Suppressor macrophage treated with lipopolysaccharide for 1 hour (primary cell): ENCODE measurements around the gene NAA60.

ENCODE experiments used
- DNase-seq, 3 donors: peaks; one replicate each; pipeline ENCODE4 v3.0.0-alpha.2; 2020 to 2022

NAA60 gene

DNA sequence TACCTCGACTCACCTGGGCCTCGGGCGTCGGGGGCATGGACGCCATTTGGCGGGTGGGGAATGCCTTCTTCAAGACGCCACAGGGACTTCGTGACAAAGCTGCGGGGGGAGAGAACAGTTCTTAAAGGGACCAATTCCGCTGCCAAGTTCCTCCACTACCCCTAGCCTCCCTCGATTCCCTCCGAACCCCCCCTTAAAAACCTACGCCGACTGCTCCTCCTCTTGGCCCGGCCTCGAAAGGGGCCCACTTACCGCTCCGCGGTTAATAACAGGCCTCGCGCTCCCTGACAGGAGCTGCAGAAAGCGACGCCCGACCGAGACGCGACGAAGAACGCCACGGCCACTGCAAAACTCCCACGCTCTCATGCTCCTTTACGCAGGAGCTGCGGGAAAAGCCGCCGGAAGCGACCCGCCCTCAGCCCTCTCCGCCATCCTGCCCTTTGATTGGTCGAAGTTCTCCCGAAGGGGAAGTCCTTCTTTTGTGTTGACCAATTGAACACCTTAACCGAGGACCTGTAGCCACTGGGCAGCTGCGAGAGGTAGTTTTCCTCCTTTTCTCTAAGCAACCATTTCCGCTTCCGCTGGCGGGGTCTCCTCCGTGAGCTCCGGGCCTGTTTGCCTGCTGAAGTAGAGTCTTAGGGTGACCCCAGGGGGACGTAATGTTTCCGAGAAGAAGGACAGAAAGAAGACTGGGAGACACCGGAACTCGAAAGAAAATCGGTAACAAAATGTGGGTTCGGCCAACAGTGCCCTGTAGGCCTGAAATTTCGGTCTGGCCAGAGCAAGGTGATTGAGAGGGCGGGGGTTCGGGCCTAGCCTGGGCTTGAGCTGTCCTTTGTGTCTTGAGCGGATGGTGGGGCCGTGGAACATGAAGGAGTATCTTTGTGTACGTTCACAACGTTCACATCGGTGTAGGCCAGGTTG lies at the start of gene NAA60, which contains the start of gene ZNF597:
Gene NAA60 (plus strand): TSS at position 573 of the 924 bp plus-strand sequence. CDS start 32,548 bp downstream, outside the sequence.
Gene ZNF597 (minus strand): TSS at position 397 of the 924 bp plus-strand sequence. CDS start 351 bp downstream, at position 46.
- DNase-seq, result peak; percentile 89 to 93 (median 91)

DNA sequence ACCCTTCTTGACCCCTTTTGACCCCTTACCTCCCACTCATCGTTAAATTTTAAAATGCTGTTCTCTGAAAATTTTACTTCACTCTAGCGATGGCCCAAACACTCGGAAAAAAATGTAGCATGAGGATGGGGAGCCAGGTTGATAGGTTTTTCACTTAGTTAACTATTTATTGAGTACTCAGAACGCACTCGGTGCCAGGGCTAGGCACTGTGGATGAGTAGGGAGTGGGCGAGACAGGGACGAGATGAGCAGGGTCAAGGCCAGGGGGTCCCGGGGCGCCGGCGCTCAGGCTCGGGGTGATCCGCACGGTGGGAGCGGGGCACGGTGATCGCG lies 43.1 kb upstream of the NAA60 start:
- no peak for DNase-seq

DNA sequence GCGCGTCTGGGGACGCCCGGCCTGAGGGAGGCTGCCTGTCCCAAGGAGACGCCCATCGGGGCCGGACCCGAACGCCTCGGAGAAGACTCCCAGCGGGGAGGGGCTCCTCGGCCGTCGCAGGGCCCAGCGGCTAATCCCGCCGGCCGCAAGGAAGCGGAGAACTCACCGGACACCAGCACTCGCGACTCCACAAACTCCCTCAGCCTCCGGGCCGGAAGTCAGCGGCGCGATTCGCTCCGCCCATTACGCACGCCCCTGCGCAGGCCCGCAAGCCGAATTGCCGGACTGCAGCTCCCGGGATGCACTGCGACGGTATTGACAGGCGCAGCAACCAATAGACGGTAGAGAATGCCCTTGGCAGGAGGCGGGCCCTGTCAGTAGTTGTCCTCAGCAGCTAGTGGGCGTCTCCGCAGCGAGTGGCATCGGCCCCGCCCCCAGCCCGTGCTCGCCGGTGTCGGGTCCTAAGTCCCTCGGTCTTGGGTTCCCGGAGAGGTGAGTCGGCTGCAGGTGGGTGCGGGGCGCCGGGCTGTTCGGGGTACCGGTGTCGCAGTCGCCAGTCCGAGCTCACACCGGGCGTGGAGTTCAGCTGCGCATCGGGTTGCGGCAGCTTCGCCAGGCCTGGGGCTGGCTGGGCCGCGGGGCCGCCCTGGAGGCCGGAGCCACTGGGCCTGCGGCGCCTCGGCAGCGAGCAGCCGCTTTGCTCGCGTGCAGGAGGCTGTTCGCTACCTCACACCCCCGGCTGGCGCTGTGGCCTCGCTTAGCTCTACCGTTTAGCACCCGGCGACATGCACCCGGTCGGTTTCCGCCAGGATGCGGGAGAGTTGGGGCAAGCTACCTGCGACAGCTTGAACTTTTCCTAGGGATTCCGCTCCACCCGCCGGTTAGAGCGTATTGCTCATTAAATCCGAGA lies 42.4 kb upstream of the NAA60 start, which contains the start of the genes ZNF174 and ZSCAN32:
Gene ZNF174 (plus strand): TSS at position 437 of the 910 bp plus-strand sequence. CDS start 790 bp downstream, outside the sequence.
Gene ZSCAN32 (minus strand): TSS at position 226 of the 910 bp plus-strand sequence. CDS start 3,447 bp downstream, outside the sequence.
- DNase-seq, result peak; percentile 98 to 99 (median 99)

DNA sequence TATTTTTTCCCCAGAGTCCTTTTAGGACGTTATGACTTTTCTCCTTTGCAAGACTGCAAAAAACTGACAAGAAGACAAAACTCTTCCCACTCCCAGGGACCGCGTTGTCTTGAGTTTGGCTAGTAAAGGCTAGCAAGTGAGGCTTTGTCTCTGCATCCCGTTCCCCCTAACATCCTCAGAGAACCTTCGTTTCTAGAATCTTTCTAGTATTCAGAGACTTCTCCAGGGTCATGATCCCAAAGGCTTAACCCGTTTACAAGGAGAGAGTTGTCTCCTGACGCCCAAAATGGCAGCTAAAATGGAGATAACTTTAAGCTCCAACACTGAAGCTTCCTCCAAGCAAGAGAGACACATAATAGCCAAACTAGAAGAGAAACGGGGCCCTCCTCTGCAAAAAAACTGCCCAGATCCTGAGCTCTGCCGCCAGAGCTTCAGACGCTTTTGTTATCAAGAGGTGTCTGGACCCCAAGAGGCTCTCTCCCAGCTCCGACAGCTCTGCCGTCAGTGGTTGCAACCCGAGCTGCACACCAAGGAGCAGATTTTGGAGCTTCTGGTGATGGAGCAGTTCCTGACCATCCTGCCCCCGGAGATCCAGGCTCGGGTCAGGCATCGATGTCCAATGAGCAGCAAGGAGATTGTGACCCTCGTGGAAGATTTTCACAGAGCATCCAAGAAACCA lies 41.6 kb upstream of the NAA60 start:
- DNase-seq, result peak in 1 of 3 donors; percentile 4

DNA sequence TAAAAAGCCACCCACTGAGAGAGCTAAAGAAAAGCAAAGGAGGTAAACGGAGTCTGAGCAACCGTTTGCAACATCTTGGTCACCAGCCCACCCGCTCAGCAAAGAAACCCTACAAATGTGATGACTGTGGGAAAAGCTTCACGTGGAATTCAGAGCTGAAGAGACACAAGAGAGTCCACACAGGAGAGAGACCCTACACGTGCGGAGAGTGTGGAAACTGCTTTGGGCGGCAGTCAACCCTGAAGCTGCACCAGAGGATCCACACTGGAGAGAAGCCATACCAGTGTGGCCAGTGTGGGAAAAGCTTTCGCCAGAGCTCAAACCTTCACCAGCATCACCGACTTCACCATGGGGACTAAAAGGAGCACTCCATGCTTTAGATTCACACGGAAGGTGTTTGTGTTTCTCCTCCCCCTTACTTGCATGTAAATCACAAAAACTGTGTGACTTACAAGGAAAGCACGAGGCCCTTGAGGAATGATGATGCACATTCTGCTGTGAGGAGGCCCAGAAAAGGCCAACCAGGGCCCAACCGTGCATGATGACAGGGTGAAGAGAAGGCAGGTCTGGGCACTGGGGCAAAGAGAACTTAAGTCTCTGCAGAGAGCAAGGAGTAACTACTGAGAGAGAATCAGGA lies 34.8 kb upstream of the NAA60 start:
- no peak for DNase-seq

DNA sequence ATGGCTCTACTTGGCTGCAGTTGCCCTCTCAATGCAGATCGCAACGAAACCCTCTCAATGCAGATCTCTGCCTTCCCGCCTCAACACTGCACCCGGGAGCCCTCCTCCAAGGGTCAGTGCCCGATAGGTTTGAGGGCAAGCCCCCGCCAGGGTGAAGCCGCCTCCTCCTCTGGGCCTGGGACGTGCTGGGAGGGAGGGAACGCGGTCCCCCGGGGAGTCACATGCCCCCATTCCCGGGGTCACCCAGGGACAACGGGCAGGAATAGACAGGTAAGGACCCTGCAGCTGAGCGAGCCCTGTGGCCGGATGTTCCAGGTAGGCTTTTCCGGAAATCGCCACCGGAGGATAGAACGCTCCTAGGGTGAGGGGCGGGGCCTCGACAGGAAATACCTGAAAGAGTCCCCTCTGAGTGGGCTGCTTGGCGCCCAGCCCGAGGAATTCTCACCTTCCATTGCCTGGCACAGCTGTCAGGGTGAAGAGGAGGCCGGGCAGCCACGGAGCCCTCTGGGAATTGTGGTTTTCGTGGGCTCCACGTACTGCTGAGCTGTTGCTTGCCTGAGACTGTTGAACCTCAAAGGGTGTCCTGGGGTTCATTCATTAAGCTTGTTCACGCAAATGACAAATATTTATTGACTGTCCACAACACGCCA lies 29.6 kb upstream of the NAA60 start:
- no peak for DNase-seq

DNA sequence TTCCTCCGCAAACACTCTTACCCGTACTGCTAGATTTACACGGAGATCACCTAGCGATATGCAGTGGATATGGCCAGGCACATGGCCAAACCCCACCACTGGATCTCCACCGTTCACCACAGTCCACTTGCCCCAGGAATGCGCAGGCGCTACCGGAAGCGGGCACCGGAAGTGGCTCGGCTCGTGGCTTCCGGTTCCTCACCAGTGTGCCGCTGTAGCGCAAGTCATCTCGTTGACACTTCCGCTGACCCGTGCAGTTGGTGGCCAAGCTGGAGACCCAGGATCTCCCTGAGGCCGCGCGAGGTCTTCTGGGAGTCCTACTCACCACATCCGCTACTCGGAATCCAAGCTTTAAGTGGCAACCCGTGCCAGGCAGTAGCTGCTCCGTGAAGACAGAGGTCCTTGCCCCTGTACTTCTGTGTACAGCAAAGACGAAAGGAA lies 11.7 kb upstream of the NAA60 start:
- peak; percentile 39 to 63 (median 54) for DNase-seq

DNA sequence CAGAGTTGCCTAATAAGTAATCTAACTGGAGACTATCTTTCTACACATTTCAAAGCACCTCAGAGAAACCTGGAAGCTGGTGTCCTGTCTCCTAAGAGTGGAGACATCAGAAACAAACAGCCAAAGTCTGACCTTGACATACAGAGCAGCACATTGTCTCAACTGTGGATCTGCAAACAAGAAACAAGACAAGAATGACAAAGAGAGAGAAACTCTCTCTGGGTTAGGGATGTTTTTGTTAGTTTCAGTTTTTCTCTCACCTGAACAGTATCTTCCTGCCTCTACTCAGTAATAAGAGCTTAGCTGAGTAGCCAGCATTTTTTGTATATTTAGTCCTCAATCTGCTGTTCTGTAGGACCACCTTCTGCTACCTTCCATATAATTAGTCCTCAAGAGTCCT lies 9.1 kb upstream of the NAA60 start:
- no peak for DNase-seq

DNA sequence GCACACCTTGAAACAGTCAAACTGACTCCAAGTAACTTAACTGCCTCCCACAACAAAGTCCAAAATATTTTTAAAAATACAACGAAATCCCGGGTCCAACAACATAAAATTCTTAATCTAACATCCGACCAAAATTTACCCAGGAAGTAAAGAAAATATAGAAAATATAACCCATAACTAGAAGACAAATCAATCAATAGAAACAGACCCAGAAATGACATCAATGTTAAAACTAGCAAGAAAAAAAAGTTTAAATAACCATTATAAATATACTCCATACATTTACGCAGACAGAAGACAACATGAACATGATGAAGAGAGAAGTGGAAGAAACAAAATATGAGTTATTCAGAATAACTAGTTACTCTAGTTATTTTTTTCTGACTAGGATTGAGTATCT lies 3.8 kb upstream of the NAA60 start:
- no peak for DNase-seq

DNA sequence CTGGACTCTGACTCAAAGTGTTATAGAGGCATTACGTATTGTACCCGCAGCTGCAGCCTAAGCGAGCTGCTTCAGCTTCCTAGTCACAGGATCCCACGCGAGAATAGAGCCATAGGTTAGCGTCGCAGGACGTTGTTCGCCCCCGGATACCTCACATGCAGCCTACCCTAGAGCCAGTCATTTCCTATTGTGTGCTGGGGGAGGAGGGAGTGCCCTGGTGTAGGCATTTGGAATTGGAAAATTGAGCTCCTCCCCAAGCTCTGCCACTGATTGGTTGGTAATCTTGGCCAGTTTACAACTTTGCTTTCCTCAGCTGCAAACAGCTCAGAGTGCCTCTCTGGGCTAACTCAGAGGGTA lies 530 bp downstream of the NAA60 start:
- DNase-seq, result peak; percentile 81 to 89 (median 83)

DNA sequence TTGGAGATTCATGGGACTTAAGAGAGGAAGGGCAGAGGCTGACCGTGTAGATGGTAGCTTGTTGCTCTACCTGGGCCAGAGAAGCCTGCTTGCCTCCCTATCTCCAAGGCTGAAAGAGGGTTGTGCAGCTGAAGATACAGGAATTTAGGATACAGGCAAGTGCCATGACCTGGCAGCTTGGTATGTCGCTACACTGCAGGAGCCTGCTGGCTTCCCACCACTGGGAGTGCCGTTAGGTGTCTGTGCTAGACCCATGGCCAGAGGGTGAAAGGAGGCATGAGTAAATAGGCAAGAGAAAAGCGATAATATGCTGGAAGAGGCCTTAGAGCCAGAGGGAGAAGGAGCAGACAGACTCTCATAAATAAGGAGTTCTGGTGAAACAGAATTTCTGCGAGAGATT lies 10.6 kb downstream of the NAA60 start:
- DNase-seq, result no peak

DNA sequence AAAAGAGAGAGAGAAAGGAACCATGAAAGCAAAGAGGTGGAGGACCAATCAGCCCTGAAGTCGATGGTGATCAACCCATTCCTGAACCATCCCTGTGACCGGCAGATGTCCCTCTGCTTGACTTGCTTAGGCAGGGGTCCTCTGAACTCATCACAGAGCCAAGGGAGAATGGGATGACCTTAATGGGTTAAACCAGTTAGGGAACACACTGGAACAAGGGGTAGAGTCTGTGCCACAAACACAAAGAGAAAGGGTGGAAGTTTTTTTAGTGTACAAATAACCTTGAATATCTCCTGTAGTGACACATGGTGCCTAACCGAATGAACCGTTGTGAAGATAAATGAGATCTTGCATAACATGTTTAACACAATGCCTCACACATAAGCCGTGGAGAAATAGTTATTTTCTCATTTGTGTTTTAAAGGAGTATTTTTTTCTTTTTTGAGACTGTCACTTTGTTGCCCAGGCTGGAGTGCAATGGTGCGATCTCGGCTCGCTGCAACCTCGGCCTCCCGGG lies 11.2 kb downstream of the NAA60 start:
- no peak for DNase-seq

DNA sequence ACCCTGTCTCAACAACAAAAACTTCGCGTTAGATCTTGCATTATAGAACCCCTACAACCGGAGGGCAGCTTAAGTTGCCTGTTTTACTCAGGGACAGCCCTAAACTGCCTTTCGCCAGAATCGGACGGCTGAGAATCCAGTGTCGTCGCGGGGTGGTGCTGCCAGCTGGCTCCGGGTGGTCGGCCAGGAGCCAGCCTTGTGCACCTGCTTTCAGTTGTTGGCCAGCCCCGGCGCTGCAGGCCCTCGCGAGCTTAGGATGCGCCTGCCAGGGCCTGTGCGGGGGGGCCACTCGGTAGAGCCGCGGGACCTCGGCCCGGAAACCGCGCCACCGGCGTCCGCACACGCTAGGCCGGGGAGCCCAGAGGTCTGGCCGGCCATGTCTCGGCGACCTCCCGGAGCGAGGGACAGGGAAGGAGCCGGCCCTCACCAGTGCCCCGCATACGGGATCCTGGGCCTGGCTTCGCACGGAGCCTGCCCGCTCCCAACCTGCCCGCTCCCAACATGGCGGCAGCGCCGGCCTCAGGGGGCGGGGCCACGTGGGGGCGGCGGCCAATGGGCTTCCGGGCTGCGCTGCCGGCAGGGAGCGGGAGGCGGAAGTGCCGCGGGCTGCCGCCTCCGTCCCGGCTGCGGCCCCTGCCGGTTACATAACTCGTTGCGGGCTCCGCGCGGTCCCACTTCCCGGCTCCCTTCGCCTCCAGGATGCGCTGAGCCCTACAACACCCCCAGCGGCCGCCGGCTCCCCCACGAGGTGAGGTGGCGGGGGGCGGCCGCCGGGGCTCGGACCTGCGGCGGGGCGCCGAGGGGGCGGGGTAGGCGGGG lies 14.2 kb downstream of the NAA60 start:
- peak; percentile 94 to 98 (median 97) for DNase-seq

DNA sequence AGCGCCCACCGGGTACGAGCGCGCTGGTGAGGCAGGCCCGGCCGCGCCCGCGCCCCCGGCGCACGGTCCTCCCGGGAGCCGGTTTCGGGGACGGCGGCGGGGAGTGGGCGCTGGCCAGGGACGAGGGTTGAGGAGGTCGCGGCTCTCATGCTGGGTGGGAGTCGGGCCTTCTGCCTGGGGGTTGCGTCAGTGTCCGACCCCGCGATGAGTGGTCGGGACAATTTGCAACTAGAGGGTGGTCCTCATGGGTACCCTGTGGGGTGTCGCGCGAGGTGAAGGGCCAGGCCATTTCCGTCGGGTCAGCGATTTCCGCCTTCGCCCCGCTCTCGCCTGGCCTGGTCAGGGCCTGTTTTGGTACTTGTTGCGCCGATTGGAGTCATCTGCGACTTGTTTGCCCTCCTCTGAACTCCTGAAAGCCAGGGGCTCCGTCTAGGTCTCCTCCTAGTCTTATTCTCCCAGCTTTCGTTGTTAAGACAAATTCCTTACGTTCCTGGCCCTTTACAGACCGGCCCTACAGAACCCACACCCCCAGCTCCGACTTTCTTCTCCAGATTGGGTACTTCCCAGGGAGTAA lies 14.9 kb downstream of the NAA60 start:
- DNase-seq, result peak in 2 of 3 donors; percentile 39 to 44

DNA sequence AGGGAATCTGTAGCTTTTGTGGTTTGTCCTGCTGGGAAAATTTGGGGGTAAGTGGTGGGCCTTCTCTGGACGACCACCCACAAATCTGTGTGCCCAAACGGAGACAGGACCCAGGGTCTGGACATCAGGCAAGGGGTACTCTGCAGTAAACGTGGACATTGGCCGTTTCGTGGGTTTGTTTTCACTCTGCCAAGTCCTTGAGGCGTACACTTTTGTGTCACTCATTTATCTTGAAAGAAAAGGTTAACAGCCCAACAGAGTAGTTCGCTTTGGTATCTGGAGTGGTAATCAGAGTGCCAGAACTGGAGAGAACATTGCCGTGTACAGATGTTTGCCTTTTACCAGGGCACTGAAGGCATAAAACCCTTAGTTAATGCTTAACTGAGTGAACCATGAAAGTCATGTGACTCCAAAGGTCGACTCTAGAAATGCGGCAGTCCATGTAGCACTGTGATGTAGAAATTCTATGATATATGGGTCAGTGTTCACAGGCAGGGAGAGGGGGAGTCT lies 15.4 kb downstream of the NAA60 start:
- peak in 2 of 3 donors; percentile 8 to 19 for DNase-seq

DNA sequence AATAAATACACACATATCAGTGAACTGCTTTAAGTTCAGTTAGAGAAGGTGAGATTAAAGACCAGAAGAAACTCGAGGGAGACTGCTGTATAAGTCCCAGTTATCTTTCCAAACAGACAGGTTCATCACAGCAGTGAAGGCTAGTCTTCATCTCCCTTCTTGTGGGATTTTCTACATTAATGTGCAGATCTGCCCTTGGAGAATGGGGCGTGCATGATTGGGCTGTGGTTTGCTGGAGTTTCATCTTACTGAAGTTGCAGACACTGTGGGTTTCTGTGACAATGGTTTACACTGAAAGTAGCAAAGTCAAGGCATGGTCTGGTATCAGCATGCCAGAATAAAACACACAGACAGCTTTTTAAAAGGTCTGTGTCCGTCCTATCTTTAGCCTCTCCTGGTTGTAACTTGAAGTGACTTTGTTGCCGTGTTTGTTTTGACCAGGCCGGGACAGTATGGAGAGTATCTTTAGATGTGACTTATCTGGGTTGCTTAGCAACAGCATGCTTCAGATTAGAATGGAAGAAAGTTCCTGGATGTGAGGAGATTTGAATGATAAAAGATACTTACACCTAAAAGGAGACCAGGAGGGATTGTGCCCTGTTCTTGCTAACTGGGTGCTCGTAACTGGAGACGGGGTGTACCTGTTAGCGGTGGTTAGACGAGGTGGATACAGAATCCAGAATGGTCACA lies 16.1 kb downstream of the NAA60 start:
- no peak for DNase-seq

DNA sequence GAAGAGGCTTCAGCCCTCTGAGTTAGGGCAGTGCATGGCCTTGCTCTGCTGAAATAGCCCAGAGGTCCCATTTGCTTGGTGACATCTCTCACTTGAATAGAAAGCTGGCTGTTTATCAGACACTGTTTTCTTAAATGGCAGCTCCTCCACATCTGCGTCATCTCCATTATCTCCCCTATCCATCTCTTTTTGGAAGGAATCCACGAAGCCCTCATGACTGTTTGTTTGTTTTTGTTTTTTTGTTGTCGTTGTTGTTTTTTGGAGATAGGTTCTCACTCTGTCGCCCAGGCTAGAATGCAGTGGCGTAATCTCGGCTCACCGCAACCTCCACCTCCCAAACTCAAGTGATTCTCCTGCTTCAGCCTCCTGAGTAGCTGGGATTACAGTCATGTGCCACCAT lies 16.6 kb downstream of the NAA60 start:
- DNase-seq, result no peak

DNA sequence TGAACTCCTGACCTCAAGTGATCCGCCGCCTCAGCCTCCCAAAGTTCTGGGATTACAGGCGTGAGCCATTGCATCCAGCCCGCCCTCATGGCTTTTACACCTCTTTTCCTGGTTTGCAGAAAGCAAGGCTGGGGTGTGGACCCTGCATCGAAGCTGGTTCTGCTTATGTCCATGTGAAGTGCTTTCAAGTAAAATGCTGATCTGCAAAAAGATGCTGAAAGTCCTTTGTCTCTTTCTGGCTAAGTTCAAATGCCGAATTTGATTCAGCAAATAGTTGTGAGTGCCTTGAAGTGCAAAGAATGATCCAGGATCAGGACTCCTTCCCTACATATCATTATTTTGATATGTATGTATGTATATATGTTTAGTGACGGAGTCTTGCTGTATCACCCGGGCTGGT lies 17.1 kb downstream of the NAA60 start:
- no peak for DNase-seq

DNA sequence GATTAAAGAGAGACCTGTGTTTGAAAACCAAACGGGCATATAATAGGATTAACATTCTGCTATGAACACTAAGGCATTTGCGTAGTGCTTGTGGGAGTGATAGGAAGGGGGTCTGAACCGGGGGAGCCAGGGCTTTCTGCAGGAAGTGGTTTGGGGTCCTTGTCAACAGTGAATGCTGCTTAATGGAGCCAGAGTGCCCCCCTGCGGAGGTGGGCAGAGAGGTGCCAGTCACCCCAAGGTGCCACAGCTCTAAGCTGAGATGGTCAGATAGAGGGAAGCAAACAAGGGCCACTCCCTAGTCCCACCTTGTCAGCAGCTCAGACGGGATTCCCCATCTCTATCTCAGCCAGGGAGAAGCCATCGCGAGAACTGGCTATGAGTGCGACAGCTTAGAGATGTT lies 17.7 kb downstream of the NAA60 start:
- DNase-seq, result peak; percentile 37 to 55 (median 55)
